Uterus (tissue), 2 donors: ENCODE results near the gene IL10.

ENCODE experiments used
- CTCF ChIP-seq, 4 experiments: fragments of 200-600 bp in 2 of 4; fragments of 450-650 bp in 2 of 4; sonication (generic) in 2 of 4; IDR thresholded peaks; one replicate each; pipeline ENCODE4 v1.5.1; 2016 to 2019; ENCODE audit warnings: antibody characterized with exemption in 4 of 4, mild to moderate bottlenecking in 2 of 4, moderate library complexity in 1 of 4
- POLR2A ChIP-seq, 2 donors: fragments of 450-650 bp; IDR thresholded peaks; one replicate each; pipeline ENCODE4 v1.6.1; 2016; ENCODE audit warnings: antibody characterized with exemption in 2 of 2, mild to moderate bottlenecking in 1 of 2, moderate library complexity in 1 of 2

GRCh38 chr1:206802401-206802800, 30.1 kb upstream of the IL10 start:
- no peak for TF ChIP-seq POLR2A (IDR thresholded peaks at IDR 0.05)
- no peak for TF ChIP-seq CTCF (IDR thresholded peaks at IDR 0.05)
